Endodermal cell (in vitro differentiated cells): Measurements from ENCODE around the gene HBA2. TPM values are rescaled to one million over a fixed set of nuclear protein-coding genes. Genes with fewer than 3 reads are reported as not detected.

Source experiments
- DNase-seq: peaks from one replicate; pipeline ENCODE4 v3.0.0-alpha.2; 2017
- H3K27ac ChIP-seq: 2 replicates; pipeline ENCODE4 v1.5.1; 2013; ENCODE audit warnings: mild to moderate bottlenecking, low read depth, low read length, moderate library complexity
- H3K27me3 ChIP-seq: 2 replicates; pipeline ENCODE4 v1.6.1; 2013; ENCODE audit warnings: mild to moderate bottlenecking, low read length, moderate library complexity; ENCODE audit not compliant: insufficient read depth, control insufficient read depth, poor library complexity, severe bottlenecking
- H3K36me3 ChIP-seq: 2 replicates; pipeline ENCODE4 v1.7.0; 2013; ENCODE audit warnings: mild to moderate bottlenecking, low read length, moderate library complexity; ENCODE audit not compliant: control insufficient read depth, insufficient read depth
- H3K4me1 ChIP-seq: one replicate; pipeline ENCODE4 v1.7.0; 2013; ENCODE audit warnings: low read length; ENCODE audit not compliant: control insufficient read depth, insufficient read depth
- H3K4me3 ChIP-seq: 2 replicates; pipeline ENCODE4 v1.5.1; 2013; ENCODE audit warnings: mild to moderate bottlenecking, low read length, moderate library complexity
- H3K9ac ChIP-seq: 2 replicates; pipeline ENCODE4 v1.6.1; 2013; ENCODE audit warnings: mild to moderate bottlenecking, low read length, moderate library complexity; ENCODE audit not compliant: poor library complexity, severe bottlenecking; ENCODE audit errors: extremely low read depth
- H3K9me3 ChIP-seq: 2 replicates; pipeline ENCODE4 v1.6.1; 2013; ENCODE audit warnings: mild to moderate bottlenecking, low read length, moderate library complexity; ENCODE audit not compliant: control insufficient read depth
- H3K27ac Mint-ChIP-seq: 2 replicates; pipeline ENCODE4 v1.8.0; 2020; ENCODE audit warnings: mixed read lengths
- H3K27me3 Mint-ChIP-seq: 2 replicates; pipeline ENCODE4 v1.8.0; 2021; ENCODE audit warnings: mild to moderate bottlenecking, mixed read lengths; ENCODE audit not compliant: insufficient read depth
- H3K36me3 Mint-ChIP-seq: 2 replicates; pipeline ENCODE4 v1.8.0; 2020; ENCODE audit warnings: low read depth, mixed read lengths
- H3K4me1 Mint-ChIP-seq: 2 replicates; pipeline ENCODE4 v1.8.0; 2020; ENCODE audit warnings: mixed read lengths
- H3K4me3 Mint-ChIP-seq: 2 replicates; pipeline ENCODE4 v1.8.0; 2020; ENCODE audit warnings: mild to moderate bottlenecking, moderate library complexity, mixed read lengths
- H3K9me3 Mint-ChIP-seq: 2 replicates; pipeline ENCODE4 v1.8.0; 2020; ENCODE audit warnings: mild to moderate bottlenecking, mixed read lengths
- CTCF ChIP-seq: fragments of 200-600 bp; sonication (generic); conservative IDR thresholded peaks from 2 replicates; pipeline ENCODE4 v1.5.0; 2021; ENCODE audit warnings: antibody characterized with exemption, mild to moderate bottlenecking
- WGBS, 2 experiments: methylation state at CpG; one replicate each; pipeline versions ENCODE4 v1.1.5 to v1.1.7; 2013; ENCODE audit warnings: missing lambda C conversion rate in 2 of 2, mixed read lengths in 1 of 2; ENCODE audit not compliant: insufficient coverage in 1 of 2, insufficient read length in 1 of 2; 5-methylcytosine and 5-hydroxymethylcytosine counted together
- total RNA-seq, 2 donors: library from RNA; stranded (reverse); fragmentation: NEBNext Ultra II Directional in 1 of 2; extraction: Animal tissue kit (Norgen Biotek cat#: 25700) in 1 of 2; gene quantifications; 2 replicates in 1 of 2; 3 replicates in 1 of 2; pipeline ENCODE4 v1.2.1, GENCODE V29; 2021

HBA2 gene
- total RNA-seq, 2 donors from 2014 or later: 1.2 TPM; not detected in 1

GRCh38 chr16:142405-142967 lies 30.2 kb upstream of the HBA2 start:
- Mint-ChIP-seq H3K36me3 (no peaks in the 10 kb centered on the region), H3K27me3 (peaks cover 20% of the 10 kb centered on the region), H3K27ac (no peak overlapping the region), H3K9me3 (no peaks in the 10 kb centered on the region), H3K4me1 (no peaks in the 10 kb centered on the region), H3K4me3 (no peak overlapping the region)
- Histone ChIP-seq H3K9me3 (no peaks in the 10 kb centered on the region), H3K27ac (no peak overlapping the region), H3K4me1 (no peaks in the 10 kb centered on the region), H3K36me3 (no peaks in the 10 kb centered on the region), H3K9ac (no peak overlapping the region), H3K4me3 (no peak overlapping the region), H3K27me3 (no peaks in the 10 kb centered on the region)
- no peak for TF ChIP-seq CTCF
- 86 to 93% methylated on average over 8 to 12 of the region's 12 CpGs for WGBS, 2 experiments
- no peak for DNase-seq

GRCh38 chr16:143047-143446 lies 29.6 kb upstream of the HBA2 start:
- Mint-ChIP-seq H3K36me3 (no peaks in the 10 kb centered on the region), H3K4me3 (no peak overlapping the region)
- H3K27ac ChIP-seq: no peak overlapping the region

GRCh38 chr16:143456-143855 lies 29.2 kb upstream of the HBA2 start:
- H3K27ac Mint-ChIP-seq: no peak overlapping the region
- WGBS, 2 experiments: 78 to 92% methylated on average over 2 to 6 of the region's 6 CpGs
- H3K36me3 Mint-ChIP-seq: no peaks in the 10 kb centered on the region
- Histone ChIP-seq H3K27me3 (peaks cover 2% of the 10 kb centered on the region), H3K9ac (no peak overlapping the region), H3K9me3 (no peaks in the 10 kb centered on the region), H3K36me3 (no peaks in the 10 kb centered on the region), H3K27ac (no peak overlapping the region), H3K4me3 (no peak overlapping the region), H3K4me1 (no peaks in the 10 kb centered on the region)
- no peak for DNase-seq
- H3K9me3 Mint-ChIP-seq: no peaks in the 10 kb centered on the region
- peaks cover 23% of the 10 kb centered on the region for H3K27me3 Mint-ChIP-seq
- TF ChIP-seq CTCF: no peak
- no peaks in the 10 kb centered on the region for H3K4me1 Mint-ChIP-seq
- no peak overlapping the region for H3K4me3 Mint-ChIP-seq

More at GRCh38 chr16:143047-143446, 29.6 kb upstream of the HBA2 start:
- 88 to 92% methylated on average over 3 to 6 of the region's 6 CpGs for WGBS, 2 experiments
- no peak for TF ChIP-seq CTCF
- H3K4me3 ChIP-seq: no peak overlapping the region
- Mint-ChIP-seq H3K27me3 (peaks cover 20% of the 10 kb centered on the region), H3K27ac (no peak overlapping the region), H3K4me1 (no peaks in the 10 kb centered on the region), H3K9me3 (no peaks in the 10 kb centered on the region)
- H3K36me3 ChIP-seq: no peaks in the 10 kb centered on the region
- H3K27me3 ChIP-seq: no peaks in the 10 kb centered on the region
- no peaks in the 10 kb centered on the region for H3K9me3 ChIP-seq
- no peaks in the 10 kb centered on the region for H3K4me1 ChIP-seq
- DNase-seq: no peak
- H3K9ac ChIP-seq: no peak overlapping the region
